ENCODE measurements around the gene CDC45. TPM values are rescaled to one million over a fixed set of nuclear protein-coding genes. Genes with fewer than 3 reads are reported as not detected.

Gene CDC45
- total and polyA plus RNA-seq, 2 of the 13 experiments (the other 11 are each of a cell fraction or from before 2014, with no cell fraction given) = 14.4 to 36.3 TPM

DNA sequence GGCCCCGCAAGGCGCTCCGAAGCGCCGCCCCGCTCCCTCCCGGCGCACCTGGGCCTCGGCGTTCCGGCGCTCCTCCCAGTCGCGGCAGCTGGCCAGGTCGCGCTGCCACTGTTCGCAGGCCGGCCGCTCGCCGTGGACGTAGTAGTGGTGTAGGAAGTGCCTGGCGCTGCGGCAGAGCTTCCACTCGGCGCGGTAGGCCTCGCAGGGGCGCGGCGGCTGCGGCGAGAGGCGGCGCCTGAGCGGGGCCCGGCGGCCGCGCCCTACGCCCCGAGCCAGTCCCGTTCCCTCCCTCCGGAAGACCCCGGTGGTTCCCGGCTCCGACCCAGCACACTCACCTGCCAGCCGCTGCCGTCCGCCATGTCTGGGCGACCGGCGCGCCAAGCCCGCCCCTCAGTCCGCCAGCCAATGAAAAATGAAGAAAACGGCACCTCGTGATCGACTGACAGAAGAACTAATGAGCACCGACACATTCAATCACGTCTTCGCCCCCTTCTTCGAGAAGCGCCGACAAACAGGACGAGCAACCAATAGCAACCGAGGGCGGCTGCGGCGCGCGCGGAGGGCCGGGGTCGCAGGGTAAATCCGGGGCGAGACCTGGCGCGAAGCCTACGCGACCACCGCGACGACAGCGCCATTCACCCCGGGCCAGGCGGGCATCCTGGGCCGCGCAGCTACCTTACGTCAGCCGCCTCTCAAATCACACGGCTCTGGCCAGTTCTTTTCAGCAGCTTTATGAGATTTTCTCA, 32.2 kb upstream of the CDC45 start, which contains the start of gene C22orf39 (continued):
- no peak for TF ChIP-seq HNRNPUL1 (IDR thresholded peaks at IDR 0.05; ENCODE audit: low read depth, low read length)
- TF ChIP-seq REXO4 (CRISPR knock-in tag; IDR thresholded peaks at IDR 0.05; ENCODE audit: borderline replicate concordance) = peak; percentile 29; the same call in 1 of the 2 replicates
- TF ChIP-seq SOX5 (CRISPR knock-in tag; IDR thresholded peaks at IDR 0.05; ENCODE audit: borderline replicate concordance) = no peak
- peak; percentile 55; the same call in 1 of the 2 replicates for TF ChIP-seq RAD21 (CRISPR knock-in tag; IDR thresholded peaks at IDR 0.05)
- no peak for TF ChIP-seq ZNF460 (CRISPR knock-in tag; IDR thresholded peaks at IDR 0.05; ENCODE audit: borderline replicate concordance)
- TF ChIP-seq THRA (CRISPR knock-in tag; IDR thresholded peaks at IDR 0.05; ENCODE audit: borderline replicate concordance) = peak; percentile 31; the same call in 1 of the 2 replicates
- TF ChIP-seq POGZ (CRISPR knock-in tag; IDR thresholded peaks at IDR 0.05) = peak; percentile 25; the same call in 1 of the 2 replicates
- TF ChIP-seq, protein P1, sequence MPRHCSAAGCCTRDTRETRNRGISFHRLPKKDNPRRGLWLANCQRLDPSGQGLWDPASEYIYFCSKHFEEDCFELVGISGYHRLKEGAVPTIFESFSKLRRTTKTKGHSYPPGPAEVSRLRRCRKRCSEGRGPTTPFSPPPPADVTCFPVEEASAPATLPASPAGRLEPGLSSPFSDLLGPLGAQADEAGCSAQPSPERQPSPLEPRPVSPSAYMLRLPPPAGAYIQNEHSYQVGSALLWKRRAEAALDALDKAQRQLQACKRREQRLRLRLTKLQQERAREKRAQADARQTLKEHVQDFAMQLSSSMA (CRISPR knock-in tag; IDR thresholded peaks at IDR 0.05) = no peak
- TF ChIP-seq SMAD9 (CRISPR knock-in tag; IDR thresholded peaks at IDR 0.05) = no peak
- no peak for TF ChIP-seq TBX3 (IDR thresholded peaks at IDR 0.05; ENCODE audit: borderline replicate concordance)
- TF ChIP-seq AKNA (CRISPR knock-in tag; IDR thresholded peaks at IDR 0.05; ENCODE audit: borderline replicate concordance) = 0 out of 2 replicates have a peak, but pooled peaks have one; percentile 65
- no peak for TF ChIP-seq SNAPC2 (CRISPR knock-in tag; IDR thresholded peaks at IDR 0.05)
- TF ChIP-seq DR1 (CRISPR knock-in tag; IDR thresholded peaks at IDR 0.05) = peak; percentile 52; the same call in 1 of the 2 replicates
- TF ChIP-seq ELF3 (CRISPR knock-in tag; IDR thresholded peaks at IDR 0.05) = peak; percentile 30
- no peak for TF ChIP-seq EHMT2 (IDR thresholded peaks at IDR 0.05; ENCODE audit: borderline replicate concordance, low read depth, low read length)
- TF ChIP-seq POLR2G (IDR thresholded peaks at IDR 0.05; ENCODE audit: low read depth, low read length) = peak; percentile 91
- peak; percentile 80 for TF ChIP-seq ATF1 (CRISPR knock-in tag; IDR thresholded peaks at IDR 0.05)
- TF ChIP-seq ZNF552 (CRISPR knock-in tag; IDR thresholded peaks at IDR 0.05; ENCODE audit: borderline replicate concordance) = 0 out of 2 replicates have a peak, but pooled peaks have one; percentile 65
- no peak for TF ChIP-seq DPF2 (CRISPR knock-in tag; IDR thresholded peaks at IDR 0.05; ENCODE audit: borderline replicate concordance, low read depth)
- TF ChIP-seq, protein P2, sequence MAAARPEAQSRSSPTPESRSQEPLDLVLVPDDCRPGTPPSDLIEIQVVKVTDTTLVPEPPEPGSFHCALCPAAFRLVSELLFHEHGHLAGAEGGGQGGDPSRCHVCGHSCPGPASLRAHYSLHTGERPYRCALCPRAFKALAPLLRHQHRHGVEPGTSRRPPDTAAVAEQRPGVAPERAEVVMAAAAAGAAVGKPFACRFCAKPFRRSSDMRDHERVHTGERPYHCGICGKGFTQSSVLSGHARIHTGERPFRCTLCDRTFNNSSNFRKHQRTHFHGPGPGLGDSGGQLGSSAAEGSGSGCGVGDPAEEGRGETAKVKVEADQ (CRISPR knock-in tag; IDR thresholded peaks at IDR 0.05; ENCODE audit: borderline replicate concordance) = no peak
- 0 out of 2 replicates have a peak, but pooled peaks have one; percentile 79 for TF ChIP-seq ZNF619 (CRISPR knock-in tag; IDR thresholded peaks at IDR 0.05)

Data from HepG2 (cell line).